Smooth muscle cell (in vitro differentiated cells): ENCODE measurements around the gene NEURL3. TPM values are rescaled to one million over a fixed set of nuclear protein-coding genes. Genes with fewer than 3 reads are reported as not detected.

Experiments
- DNase-seq: peaks from one replicate; lab custom pipeline; 2025; ENCODE audit not compliant: unreplicated experiment; lab: John Stamatoyannopoulos, UW
- H2AFZ ChIP-seq: fragments of 200-600 bp; sonication (generic); 2 replicates; pipeline ENCODE4 v1.6.0; 2016; ENCODE audit warnings: antibody characterized with exemption, low read depth, mild to moderate bottlenecking
- H3F3A ChIP-seq: fragments of 200-600 bp; sonication (generic); 2 replicates; pipeline ENCODE4 v1.6.0; 2017; ENCODE audit warnings: antibody characterized with exemption, low read depth
- H3K27ac ChIP-seq: fragments of 200-600 bp; sonication (generic); 2 replicates; pipeline ENCODE4 v1.5.1; 2016; ENCODE audit warnings: low read depth, mild to moderate bottlenecking
- H3K27me3 ChIP-seq: fragments of 200-600 bp; sonication (generic); 2 replicates; pipeline ENCODE4 v1.6.1; 2016; ENCODE audit warnings: low read depth, mild to moderate bottlenecking
- H3K36me3 ChIP-seq: fragments of 200-600 bp; sonication (generic); 2 replicates; pipeline ENCODE4 v1.5.1; 2016; ENCODE audit warnings: low read depth
- H3K4me1 ChIP-seq: fragments of 200-600 bp; sonication (generic); 2 replicates; pipeline ENCODE4 v1.5.1; 2016; ENCODE audit warnings: low read depth
- H3K4me2 ChIP-seq: fragments of 200-600 bp; sonication (generic); 2 replicates; pipeline ENCODE4 v1.6.0; 2016; ENCODE audit warnings: mild to moderate bottlenecking
- H3K4me3 ChIP-seq: fragments of 200-600 bp; sonication (generic); 2 replicates; pipeline ENCODE4 v1.5.1; 2016; ENCODE audit warnings: mild to moderate bottlenecking
- H3K79me2 ChIP-seq: fragments of 200-600 bp; sonication (generic); 2 replicates; pipeline ENCODE4 v1.6.0; 2016; ENCODE audit warnings: low read depth, mild to moderate bottlenecking
- H3K9ac ChIP-seq: fragments of 200-600 bp; sonication (generic); 2 replicates; pipeline ENCODE4 v1.6.0; 2016; ENCODE audit warnings: low read depth
- H3K9me3 ChIP-seq: fragments of 200-600 bp; sonication (generic); replicated peaks from 2 replicates; pipeline ENCODE4 v1.5.1; 2016; ENCODE audit warnings: low read depth
- H4K20me1 ChIP-seq: fragments of 200-600 bp; sonication (generic); 2 replicates; pipeline ENCODE4 v1.6.0; 2016; ENCODE audit warnings: low read depth
- CTCF ChIP-seq: fragments of 200-600 bp; sonication (generic); IDR thresholded peaks from 2 replicates; pipeline ENCODE4 v1.5.1; 2017; ENCODE audit warnings: borderline replicate concordance, mild to moderate bottlenecking, antibody characterized with exemption; ENCODE audit not compliant: insufficient read depth, poor library complexity, severe bottlenecking
- WGBS: methylation state at CpG from one replicate; pipeline ENCODE4 v1.1.7; 2016; ENCODE audit warnings: low lambda C conversion rate; 5-methylcytosine and 5-hydroxymethylcytosine counted together
- polyA plus RNA-seq: library from polyadenylated mRNA; unstranded; fragments of >200 nt; fragmentation: Nextera tagmentation; extraction: Ambion mirVana; gene quantifications from 2 replicates; pipeline ENCODE4 v1.2.1, GENCODE V29; 2016
- total RNA-seq: library from RNA; depleted of rRNA; stranded (reverse); fragments of >200 nt; gene quantifications from 2 replicates; pipeline ENCODE4 v1.2.3, GENCODE V29; 2014

The NEURL3 gene
- total and polyA plus RNA-seq, 2 experiments from 2014 or later: 0.21 TPM; not detected in 1

DNA sequence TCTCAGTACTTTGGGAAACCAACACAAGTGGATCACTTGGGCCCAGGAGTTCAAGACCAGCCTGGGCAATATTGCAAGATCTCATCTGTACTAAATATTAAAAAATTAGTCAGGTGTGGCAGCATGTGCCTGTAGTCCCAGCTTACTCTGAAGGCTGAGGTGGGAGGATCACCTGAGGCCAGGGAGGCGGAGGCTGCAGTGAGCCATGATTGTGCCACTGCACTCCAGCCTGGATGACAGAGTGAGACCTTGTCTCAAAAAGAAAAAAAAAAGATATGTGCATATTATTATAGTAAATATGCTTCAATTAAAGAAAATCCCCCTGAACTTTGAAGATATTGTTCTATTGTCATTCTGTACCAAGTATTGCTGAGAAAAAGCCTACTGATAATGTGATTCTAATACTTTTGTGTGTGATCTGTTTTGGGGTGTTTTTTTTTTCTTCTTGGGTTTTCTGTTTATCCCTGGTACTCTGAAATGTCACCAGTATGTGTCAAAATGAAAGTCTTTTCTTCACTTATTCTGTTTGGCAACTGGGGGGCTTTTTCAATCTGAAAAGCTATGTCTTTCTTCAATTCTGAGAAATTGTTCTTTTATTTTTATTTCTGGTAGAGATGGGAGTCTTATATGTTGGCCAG, 13.2 kb downstream of the NEURL3 start:
- H3K4me3 ChIP-seq: no peak overlapping the region
- H4K20me1 ChIP-seq: no peaks in the 10 kb centered on the region
- no peak overlapping the region for H3K27ac ChIP-seq
- H3F3A ChIP-seq: no peaks in the 10 kb centered on the region
- 91% methylated on average over 1 of the region's 1 CpG for WGBS
- no peak for DNase-seq
- no peaks in the 10 kb centered on the region for H3K36me3 ChIP-seq
- H3K9ac ChIP-seq: no peak overlapping the region
- no peak for TF ChIP-seq CTCF
- H3K27me3 ChIP-seq: no peaks in the 10 kb centered on the region
- H3K4me2 ChIP-seq: no peak overlapping the region
- H3K79me2 ChIP-seq: no peaks in the 10 kb centered on the region
- H2AFZ ChIP-seq: no peak overlapping the region
- H3K9me3 ChIP-seq: no peaks in the 10 kb centered on the region
- H3K4me1 ChIP-seq: no peaks in the 10 kb centered on the region

GRCh38 chr2:96489663-96490062, 15.5 kb downstream of the NEURL3 start:
- no peak overlapping the region for H3K4me3 ChIP-seq
- no peak for DNase-seq
- no peak overlapping the region for H3K9ac ChIP-seq
- H3K4me1 ChIP-seq: no peaks in the 10 kb centered on the region
- no peaks in the 10 kb centered on the region for H3F3A ChIP-seq
- no peak overlapping the region for H3K27ac ChIP-seq
- H3K27me3 ChIP-seq: no peaks in the 10 kb centered on the region
- no peaks in the 10 kb centered on the region for H4K20me1 ChIP-seq
- TF ChIP-seq CTCF: no peak
- no peaks in the 10 kb centered on the region for H3K79me2 ChIP-seq
- no peak overlapping the region for H3K4me2 ChIP-seq
- 94% methylated on average over 1 of the region's 1 CpG for WGBS
- no peaks in the 10 kb centered on the region for H3K9me3 ChIP-seq
- H2AFZ ChIP-seq: no peak overlapping the region
- no peaks in the 10 kb centered on the region for H3K36me3 ChIP-seq

- no peak for TF ChIP-seq CTCF
- Histone ChIP-seq H3K9me3 (no peaks in the 10 kb centered on the region), H3K4me1 (no peaks in the 10 kb centered on the region), H3K27ac (no peak overlapping the region), H3F3A (no peaks in the 10 kb centered on the region), H3K36me3 (no peaks in the 10 kb centered on the region), H3K79me2 (no peaks in the 10 kb centered on the region), H3K4me3 (no peak overlapping the region), H3K4me2 (no peak overlapping the region), H3K9ac (no peak overlapping the region), H4K20me1 (no peaks in the 10 kb centered on the region), H2AFZ (no peak overlapping the region), H3K27me3 (no peaks in the 10 kb centered on the region)
- WGBS: 91% methylated on average over 3 of the region's 3 CpGs
- no peak for DNase-seq
These were observed 15.9 kb downstream of the NEURL3 start for GRCh38 chr2:96489261-96489660.

- Histone ChIP-seq H3K36me3 (no peaks in the 10 kb centered on the region), H3K4me2 (no peak overlapping the region), H3K4me3 (no peak overlapping the region), H3K9ac (no peak overlapping the region), H3K4me1 (no peaks in the 10 kb centered on the region), H3K79me2 (no peaks in the 10 kb centered on the region), H3K9me3 (no peaks in the 10 kb centered on the region), H4K20me1 (no peaks in the 10 kb centered on the region), H3K27me3 (no peaks in the 10 kb centered on the region), H2AFZ (peak overlapping the region; percentile 66), H3K27ac (no peak overlapping the region), H3F3A (no peaks in the 10 kb centered on the region)
- WGBS: 74% methylated on average over 3 of the region's 3 CpGs
- TF ChIP-seq CTCF: no peak
- no peak for DNase-seq
These were observed 18.5 kb downstream of the NEURL3 start for GRCh38 chr2:96486696-96487095.
